Germinal center (tissue), 1 donor: Measurements from ENCODE around the gene KARS1.

Experiments
- DNase-seq: peaks from one replicate; pipeline ENCODE4 v3.0.0; 2012; ENCODE audit warnings: mixed read lengths, low spot score

KARS1 gene

DNA sequence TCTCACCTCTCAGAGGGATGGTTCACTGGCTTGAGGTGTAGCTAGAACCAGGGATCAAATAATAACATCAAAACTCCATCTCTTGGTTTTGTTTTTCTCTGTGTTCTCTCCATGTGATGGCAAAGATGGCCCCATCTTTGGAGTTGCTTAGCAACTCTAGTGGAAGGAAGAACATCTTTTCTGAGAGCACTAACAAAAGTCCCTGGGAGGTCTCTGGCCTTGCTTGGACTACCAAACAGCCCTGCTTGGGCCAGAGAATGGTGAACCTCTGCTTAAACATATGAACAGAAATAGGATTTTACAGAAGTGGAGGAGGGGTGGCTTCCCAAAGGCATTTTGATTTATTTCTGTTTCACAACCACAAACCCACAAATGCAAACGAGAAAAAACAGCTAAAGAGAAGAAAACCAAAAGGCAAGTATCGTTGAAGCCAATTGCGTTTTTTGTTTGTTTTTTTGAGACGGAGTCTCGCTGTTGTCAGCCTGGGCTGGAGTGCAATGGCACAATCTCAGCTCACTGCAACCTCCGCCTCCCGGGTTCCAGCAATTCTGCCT is 68.1 kb downstream of the KARS1 start:
- no peak for DNase-seq

DNA sequence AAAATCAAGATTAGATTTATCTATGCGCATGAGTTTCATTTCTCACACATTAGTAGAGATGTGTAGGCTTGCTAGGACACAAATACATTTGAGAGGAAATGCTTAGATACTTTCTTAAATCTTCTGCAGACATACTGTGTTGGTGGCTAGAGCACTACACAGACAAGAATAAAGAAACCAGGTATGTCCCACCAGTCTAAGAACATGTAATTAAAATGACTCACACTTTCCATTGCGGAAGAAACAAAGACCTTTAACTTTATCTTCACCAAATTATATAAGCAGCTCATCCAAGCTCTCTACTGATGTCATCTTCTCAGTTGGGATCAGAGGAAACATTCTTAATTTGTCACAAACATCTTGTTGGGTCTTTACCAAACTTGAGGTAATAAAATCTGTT is 68.7 kb downstream of the KARS1 start:
- DNase-seq: no peak

DNA sequence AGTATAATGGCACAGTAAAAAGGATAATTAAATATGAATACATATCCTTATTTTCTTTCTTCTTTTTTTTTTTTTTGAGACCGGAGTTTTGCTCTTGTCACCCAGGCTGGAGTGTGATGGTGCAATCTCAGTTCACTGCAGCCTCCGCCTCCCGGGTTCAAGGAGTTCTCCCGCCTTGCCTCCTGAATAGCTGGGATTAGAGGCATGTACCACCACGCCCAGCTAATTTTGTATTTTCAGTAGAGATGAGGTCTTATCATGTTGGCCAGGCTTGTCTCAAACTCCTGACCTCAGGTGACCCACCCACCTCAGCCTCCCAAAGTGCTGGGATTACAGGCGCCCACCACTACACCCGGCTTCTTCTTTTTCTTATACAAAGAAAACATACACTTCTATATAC is 69.3 kb downstream of the KARS1 start:
- DNase-seq: no peak
